NCI-H748 treated with DMSO at 0.1 percent for 48 hours (cell line): ENCODE results near the gene SEMA6D.

ENCODE experiments used
- DNase-seq: peaks from one replicate; lab custom pipeline; 2025; lab: John Stamatoyannopoulos, UW

Gene SEMA6D

DNA sequence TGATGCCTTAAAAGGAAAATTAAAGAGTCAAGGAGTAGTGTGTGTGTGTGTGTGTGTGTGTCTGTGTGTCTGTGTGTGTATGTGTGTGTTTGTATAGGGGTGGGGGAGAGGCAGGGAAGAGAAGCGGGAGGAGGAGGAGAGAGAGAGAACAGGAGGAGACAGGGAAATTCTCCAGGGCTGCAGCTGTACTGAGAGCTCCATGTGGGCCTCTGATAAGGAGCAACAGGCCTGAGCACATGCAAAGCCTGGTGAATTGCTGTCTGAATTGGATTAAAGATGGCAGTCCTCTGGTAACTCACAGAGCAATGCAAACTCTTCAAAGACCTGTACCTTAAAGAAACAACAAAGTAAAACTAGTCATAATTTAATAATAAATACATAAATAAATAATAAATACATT is 70.6 kb downstream of the SEMA6D start:
- no peak for DNase-seq

DNA sequence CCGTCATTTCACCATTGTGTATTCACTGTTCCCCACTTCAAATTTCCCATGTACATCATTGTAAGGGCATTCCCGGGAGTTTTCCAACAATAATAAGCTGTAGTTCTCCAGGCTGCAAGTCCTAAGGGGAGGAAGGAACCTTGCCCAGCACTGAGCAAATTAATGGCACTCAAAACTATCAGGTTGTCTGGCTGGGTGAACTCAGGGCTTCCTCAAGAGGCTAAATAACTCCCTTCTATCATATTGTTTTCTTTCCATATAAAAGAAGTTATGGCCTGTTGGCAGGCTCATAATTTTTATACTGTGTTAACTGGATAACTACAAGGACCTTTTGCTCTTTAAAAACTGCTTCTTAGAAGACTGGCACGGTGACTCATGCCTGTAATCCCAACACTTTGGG is 71.4 kb downstream of the SEMA6D start:
- no peak for DNase-seq

DNA sequence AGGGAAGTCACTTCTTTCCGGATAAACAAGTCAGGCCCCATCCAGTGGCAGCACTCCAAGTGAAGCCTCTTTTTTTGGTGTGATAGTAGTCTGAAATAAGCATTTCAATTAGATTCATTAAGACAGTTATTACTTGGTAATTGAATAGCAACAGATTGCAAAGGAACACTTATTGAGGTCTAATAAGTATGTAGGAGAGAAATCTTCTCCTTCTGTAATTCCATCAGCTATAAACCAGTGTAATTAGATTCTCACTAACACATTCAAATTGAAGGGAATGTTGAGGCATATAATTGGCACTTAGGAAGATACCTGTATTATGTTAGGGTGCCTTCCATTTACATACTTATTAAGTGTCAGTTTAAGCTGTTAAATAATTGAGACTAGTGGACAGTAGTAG is 73.9 kb downstream of the SEMA6D start:
- no peak for DNase-seq

DNA sequence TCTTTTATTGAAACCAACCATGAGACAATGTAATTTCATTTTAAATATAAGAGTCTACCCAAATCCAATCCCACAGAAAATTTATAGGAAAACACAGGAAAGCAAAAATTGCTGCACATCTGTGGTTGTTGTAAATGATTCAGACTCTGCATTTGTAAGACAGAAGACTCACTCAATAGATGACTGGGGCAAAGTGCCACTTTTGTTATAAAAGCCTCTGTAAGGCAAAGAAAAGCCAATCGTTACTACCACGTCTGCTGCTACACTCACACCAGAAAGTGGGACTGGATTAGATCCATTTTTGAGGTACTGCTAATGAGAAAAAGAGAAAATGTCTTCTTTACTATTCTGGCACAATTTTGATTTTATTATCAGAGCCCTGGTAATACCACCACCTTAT is 74.9 kb downstream of the SEMA6D start:
- DNase-seq, result no peak

DNA sequence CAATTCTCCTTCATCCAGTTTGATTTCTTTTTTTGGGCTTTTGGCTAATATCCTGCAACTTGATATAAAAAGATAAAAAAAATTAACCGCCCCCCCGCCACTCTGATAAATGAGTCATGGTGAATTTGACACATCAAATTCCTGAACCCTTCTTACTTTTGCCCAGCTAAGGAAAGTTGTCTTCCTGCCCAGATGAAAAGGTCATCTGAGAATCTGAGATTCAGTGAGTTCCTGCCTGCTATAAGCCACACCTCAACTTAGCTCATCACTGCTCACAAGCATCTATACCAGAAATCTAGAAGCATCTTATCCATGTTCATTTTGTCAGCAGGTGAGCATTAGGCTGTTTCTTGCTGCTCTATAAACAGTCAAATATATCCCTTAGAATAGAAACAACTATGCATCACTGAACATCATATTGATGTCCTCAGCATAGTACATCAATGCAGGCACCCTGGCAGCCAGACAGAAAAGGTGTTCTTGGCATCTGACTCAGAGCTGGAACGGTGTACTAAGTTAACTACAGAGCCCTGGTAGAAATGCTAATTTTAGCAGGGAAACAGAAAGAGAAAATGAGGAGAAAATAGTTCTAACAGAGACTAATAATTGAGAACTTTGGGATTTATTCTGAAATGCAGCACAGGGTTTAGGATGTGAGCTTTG is 77.1 kb downstream of the SEMA6D start:
- no peak for DNase-seq

DNA sequence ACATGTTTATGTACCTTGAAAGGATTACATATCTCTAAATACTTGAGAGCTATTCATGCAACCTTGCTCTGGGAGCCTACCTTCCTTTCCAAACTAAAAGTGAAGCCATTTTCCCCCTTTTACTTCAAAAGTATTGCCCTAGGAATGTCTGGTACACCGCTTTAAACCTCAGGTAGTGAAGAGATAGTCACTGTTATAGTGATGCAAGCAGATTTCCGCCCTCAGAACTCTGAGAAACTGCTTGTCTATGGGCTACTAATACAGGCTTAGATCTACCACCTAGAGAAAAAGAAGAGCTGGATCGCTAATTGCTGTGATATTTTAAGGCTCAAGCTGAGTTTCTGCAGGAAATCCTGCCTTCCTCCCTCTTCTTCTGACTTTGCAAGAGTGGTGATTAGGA is 78.6 kb downstream of the SEMA6D start:
- no peak for DNase-seq

DNA sequence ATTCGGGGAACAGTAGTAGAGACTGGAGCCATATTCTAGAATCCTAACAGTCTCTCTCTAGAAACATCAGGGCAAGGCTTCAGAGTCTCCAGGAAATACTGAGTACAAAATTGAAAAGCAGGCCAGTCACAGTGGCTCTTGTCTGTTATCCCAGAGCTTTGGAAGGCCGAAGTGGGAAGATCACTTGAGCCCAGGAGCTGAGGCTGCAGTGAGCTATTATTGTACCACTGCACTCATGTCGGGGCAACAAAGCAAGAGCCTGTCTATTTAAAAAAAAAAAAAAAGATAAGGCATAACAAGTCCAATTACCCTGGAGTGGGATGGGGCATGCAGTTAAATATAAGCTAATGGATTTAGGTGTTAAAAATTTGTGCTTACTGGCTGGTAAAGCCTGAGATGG is 79.0 kb downstream of the SEMA6D start:
- no peak for DNase-seq

DNA sequence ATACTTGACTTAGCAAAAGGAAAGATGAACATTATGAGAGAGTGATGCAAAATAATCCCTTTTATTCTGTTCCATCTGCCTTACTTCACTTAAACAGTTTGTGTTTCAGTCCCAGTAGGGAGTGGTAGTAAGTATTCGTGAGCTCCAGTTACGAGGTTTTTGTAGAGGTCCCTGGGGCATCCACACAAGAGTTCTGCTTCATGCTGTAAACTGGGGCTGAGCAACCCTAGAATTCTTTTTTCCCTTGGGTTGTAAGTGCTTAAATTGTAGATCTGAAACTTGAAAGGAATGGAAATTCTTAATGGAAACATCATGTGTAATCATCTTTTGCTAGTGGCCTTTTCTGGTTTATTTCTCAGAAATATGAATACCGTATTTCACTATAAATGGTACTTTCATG is 79.5 kb downstream of the SEMA6D start:
- no peak for DNase-seq

DNA sequence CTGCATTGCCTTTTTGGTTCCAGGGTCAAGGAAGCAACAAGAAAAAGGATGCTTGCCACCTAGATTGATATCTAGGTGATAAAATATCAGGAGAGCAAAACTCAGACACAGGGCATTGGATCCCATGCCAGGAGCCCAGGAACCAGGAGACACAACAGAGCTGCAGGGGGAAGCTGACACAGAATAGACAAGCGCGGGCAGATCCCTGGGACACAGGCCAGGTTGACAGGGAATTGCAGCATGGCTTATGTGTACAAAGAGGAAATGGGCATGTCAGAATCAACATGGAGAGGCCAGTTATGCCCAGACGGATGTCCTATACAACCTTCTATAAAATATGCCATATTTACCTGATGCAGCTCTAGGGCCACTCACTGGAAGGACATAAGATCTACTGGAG is 84.2 kb downstream of the SEMA6D start:
- no peak for DNase-seq

DNA sequence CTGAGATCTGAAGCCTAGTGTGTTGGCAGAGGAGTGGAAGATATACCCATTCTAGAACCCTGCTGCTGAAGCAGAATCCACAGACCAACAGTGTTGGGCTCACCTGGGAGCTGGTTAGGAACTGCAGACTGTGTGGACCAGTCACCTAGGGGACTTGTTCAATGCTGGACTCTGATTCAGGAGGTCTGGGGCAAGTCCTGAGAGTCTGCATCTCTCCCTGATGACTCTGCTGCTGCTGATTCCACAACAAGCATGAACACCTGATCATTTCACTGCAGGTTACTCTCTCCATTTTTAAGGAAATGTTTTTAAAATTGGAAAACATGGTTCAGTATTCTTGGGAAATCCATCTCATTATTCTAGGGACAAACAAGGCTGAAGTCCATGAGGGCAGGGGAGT is 84.9 kb downstream of the SEMA6D start:
- DNase-seq, result no peak

DNA sequence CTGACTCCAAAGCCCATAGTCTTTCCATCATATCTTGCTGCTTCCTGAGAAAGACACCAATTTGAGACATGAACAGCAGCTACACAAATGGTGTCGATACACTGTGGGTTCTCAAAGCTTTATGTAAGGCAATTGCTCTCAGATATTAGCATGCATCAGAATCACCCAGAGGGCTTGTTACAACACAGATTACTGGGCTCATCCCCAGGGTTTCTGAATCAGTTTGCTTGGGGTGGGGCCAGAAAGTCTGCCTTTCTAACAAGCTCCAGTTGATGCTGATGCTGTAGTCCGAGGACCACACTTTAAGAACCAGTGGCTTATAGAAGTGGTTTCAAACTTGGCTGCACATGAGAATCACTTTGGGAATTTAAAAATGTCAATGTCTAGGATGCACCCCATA is 86.5 kb downstream of the SEMA6D start:
- no peak for DNase-seq

DNA sequence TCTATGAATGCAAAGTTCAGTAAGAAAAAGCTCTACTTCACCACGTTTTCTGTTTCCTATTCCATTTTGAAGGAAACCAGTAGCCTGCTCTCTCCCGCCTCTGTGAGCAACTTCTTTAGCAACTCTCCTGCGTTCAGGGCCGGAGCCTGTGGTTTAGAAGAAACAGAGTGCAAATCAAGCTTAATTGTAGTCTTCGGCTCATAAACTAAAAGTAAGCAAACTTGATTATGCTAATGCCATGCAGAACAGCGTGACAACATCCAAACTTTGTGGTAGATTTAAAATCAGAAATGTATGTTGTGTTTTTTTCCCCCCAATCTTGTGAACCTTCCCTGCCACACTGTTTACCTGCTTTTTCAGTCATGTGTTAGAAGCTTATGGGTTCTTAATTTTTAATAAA is 87.4 kb downstream of the SEMA6D start:
- no peak for DNase-seq

DNA sequence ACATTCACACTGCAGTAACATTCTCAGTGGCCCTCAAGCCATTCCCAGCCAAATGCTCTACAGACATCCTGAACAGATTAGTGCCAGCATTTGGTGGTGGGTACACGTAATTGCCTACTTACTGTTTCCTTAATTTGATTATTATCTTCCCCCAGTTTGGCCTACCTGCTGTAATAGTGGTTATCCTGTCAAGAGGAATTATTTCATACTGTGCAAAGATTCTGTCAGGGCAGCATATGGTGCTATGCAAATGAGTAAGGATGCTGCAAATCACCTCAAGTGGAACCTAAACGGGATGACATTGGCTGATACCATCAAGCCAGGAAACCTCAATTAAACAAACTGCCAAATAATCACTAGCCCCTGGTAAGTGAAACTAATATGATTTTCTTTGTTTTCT is 88.7 kb downstream of the SEMA6D start:
- no peak for DNase-seq

DNA sequence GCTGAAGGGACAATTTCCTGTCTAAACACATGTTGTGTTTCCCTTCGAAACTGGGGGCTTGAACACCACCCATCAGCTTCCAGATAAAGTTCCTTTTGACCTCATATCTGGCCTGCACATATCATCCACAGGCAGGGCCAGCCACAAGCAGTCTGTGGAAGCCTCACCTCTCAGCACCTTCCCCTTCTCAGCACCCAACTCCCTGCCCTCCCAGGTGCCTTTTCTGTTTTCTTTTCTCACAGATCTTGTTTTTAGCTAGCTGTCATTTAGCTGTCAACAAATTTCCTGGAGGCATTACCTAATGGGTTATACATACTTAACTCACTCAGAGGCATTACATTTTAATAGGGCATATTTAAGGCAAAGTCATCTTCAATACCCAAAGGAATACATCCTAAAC is 93.9 kb downstream of the SEMA6D start:
- no peak for DNase-seq

DNA sequence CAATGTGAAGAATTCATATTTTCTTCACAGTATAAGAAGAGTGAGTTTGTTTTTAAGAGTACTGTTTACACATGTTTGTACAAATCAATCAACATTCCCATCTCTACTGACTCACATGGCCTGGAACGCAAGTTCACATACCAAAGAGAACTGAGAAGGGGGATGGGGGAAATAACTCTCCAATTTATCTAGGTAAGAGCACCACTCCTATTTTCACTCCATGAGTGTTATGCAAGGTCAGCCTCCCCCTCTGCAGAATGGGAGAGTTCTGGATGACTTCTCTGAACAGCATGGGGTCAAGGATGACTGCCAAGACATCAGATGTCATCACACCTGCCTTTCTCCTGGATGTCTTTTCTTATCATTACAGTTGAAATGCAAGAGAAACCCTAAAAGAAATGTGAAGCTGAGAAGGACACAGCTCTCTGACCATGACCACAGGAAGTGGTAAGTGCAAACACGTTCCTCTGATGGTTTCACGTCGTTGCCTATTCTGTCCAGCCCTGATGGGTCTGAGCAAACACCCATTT is 95.2 kb downstream of the SEMA6D start:
- no peak for DNase-seq

DNA sequence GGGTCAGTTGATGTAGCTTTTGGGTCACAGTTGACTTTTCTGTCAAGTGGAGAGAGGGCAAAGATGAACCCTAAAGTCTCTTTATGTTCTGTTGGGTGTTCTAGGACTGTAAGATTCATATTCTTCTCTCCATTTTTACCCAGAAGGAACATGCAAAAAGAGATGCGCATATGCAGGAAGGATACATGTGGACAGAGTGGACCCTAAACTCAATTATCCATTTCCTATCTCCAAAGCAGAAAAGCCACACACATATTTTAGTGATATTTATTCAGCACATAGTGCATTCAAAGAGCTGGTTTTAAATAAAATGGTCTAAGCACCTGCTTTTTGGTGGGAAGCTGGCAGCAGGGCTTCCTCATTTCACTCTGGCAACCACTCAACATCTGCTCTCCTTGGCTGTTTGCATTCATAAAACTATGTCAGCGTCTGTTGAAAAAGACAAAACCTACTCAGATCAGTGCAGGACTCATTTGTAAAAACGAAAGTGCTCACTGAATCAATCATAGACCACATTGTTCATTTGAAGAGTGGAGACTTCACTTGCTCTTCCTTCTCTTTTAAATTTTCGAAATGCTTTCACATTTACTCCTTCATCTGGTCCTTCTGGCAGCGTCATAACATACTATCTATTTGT is 96.6 kb downstream of the SEMA6D start:
- no peak for DNase-seq

DNA sequence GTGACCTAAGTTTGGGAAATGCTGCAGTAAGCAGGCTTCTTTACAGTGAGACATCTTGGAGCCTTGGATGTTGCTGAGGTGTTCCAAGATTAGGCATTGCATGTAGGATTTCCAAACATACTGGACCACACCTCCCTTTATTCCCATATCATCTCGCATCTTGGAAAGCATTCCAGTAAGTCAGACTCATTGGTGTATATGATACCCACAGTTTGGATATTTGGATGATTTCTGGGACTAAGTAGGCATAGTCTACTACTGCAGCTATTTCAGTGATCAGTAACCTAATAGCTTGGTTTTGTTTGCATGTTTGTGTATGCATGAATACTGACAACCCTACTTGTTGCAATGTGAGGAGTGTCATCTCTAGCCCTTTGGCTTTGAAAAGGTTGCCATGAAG is 97.3 kb downstream of the SEMA6D start:
- no peak for DNase-seq

DNA sequence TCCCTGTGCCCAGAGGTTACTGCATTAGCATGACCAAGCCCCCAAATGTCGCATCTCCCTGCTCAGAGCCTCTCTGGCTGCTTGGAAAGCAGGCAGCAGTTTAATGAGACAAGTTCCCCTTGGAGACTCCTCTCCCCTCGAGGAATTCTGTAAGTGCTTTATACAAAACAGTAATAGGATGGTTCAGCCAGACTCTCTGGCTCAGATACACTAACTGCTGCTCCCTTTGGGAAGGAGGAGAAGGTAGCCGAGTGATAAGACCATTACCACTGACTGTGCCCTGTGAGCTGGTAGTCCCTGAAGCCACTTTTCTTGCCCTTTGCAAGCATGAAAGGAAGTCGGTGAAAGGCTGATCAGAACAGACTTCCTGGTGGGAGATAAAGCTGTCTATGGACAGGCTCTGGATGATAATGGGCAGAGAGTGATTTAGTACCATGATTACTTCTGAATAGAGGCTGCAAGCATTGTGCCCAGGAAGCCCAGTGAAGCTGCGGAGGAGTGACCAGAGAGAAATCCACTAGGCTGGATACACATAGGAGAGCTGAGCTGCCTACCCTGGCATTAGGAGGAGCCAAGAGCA is 100.8 kb downstream of the SEMA6D start:
- DNase-seq, result no peak

DNA sequence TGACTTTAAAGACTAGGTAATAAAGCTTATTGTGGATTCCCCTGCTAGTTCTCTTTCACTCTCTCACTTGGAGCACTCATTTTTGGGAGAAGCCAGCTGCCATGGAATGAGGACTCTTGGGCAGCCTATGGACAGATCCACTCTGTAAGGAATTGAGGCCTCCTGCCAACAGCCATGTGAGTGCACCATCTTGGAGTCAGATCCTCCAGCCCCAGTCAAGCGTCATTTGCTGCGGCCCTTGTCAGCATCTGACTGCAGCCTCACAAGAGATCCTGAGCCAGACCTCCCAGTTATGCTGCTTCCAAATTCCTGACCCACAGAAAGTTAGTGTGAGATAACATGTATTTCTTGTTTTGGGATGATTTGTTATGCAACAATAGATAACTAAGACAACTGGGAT is 101.9 kb downstream of the SEMA6D start:
- no peak for DNase-seq

DNA sequence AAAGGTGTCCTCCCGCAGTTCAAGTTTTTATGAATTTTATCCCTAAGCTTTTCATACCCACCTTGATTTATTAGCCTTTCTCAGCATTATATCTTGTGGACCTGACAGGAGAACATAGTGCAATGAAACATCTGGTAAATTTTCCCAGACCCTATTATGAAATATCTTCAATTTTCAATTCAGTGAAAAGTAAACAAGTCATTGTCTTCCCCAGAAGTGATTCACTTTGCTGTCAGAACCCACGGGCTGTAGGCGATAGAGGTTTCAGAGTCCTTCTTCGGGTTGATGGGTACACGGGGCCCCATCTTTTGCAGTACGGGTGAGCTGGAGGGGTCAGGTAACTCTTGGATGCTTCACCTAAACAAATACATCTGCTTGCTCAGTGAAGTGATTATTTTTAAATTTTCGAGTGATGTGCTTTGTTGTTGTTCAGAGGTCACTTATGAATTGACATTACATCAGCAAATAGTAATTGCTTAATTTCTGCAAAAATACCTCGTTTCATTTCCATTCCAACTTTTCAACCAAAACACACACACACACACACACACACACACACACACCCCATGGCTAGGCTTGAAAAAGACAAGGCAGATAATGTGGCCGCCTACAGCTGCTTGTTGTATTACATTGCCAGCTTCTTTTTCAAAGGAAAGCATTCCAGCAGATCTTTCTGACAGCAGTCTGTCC is 102.9 kb downstream of the SEMA6D start:
- DNase-seq, result no peak

DNA sequence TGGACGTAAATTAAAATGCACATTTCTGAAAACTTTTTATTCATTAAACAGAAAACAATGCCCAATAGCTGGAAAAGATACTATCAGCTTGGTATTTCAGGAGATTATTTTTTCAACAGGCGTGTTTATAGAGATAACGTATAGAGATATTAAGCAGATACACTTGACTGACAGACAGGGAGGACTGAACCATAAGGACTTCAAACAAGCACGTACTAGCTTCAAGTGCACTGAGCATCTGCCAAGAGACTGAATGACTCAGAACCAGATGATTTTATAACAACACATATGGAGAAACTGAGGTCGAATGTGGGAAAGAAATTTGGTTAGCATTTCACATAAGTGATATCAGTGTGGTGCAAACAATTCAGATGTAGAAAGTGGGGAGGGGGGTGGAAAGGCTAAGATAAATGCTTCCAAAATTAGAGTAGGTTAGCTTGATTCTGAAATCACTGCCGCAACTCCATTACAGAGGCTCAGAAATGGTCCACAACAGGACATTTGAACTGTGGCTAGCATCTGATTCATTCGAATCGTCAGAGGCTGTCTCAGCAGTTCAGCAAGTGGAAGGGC is 103.5 kb downstream of the SEMA6D start:
- no peak for DNase-seq

DNA sequence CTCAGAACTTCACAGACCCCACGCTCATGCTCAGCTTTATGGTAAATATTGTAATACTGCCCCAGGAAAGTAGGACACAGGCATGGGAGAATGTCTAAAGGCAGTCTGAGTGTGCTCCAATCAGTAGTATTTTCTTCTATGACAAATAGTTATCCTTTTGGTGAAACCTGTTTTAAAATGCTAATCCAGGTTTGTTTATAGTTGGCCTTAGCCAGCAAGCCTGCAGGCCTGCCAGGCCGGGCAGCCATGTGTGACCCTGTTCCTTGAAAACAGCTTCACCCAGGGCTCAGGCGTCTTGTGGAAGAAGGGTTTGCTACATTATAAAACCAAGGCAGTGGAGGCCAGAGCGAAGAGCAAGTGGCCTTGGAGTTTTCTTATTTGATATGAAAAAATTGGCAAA is 104.7 kb downstream of the SEMA6D start:
- no peak for DNase-seq
